Central memory CD8-positive, alpha-beta T cell (primary cell): ENCODE data around the gene IPO11.
"Not testable (repeated sequence)": the region's sequence is repeated elsewhere in the genome, so short reads cannot be mapped to it uniquely, and the experiment has no call there.

Experiments
- ATAC-seq: fragments of 150-1000 bp; cut with Tn5 transposase; replicated peaks from 2 replicates; pipeline ENCODE4 v1.10.0; 2022; ENCODE audit warnings: mild to moderate bottlenecking, moderate FRiP score, moderate number of reproducible peaks; ENCODE audit not compliant: poor library complexity, severe bottlenecking; ENCODE audit errors: extremely low read depth
- DNase-seq, 2 donors: peaks; one replicate each; pipeline ENCODE4 v3.0.0; 2021; ENCODE audit warnings: low spot score in 2 of 2
- H3K27ac Mint-ChIP-seq: one replicate; pipeline ENCODE4 v1.8.0; 2022; ENCODE audit warnings: low read depth, mild to moderate bottlenecking, moderate library complexity, mixed read lengths
- H3K27me3 Mint-ChIP-seq: one replicate; pipeline ENCODE4 v1.8.0; 2022; ENCODE audit warnings: mixed read lengths
- H3K36me3 Mint-ChIP-seq: one replicate; pipeline ENCODE4 v1.8.0; 2022; ENCODE audit warnings: mild to moderate bottlenecking, moderate library complexity, mixed read lengths; ENCODE audit not compliant: insufficient read depth
- H3K4me1 Mint-ChIP-seq: one replicate; pipeline ENCODE4 v1.8.0; 2022; ENCODE audit warnings: mixed read lengths
- H3K4me3 Mint-ChIP-seq: one replicate; pipeline ENCODE4 v1.8.0; 2022; ENCODE audit warnings: mild to moderate bottlenecking, moderate library complexity, mixed read lengths
- H3K9me3 Mint-ChIP-seq: one replicate; pipeline ENCODE4 v1.8.0; 2022; ENCODE audit warnings: mixed read lengths

Gene IPO11

DNA sequence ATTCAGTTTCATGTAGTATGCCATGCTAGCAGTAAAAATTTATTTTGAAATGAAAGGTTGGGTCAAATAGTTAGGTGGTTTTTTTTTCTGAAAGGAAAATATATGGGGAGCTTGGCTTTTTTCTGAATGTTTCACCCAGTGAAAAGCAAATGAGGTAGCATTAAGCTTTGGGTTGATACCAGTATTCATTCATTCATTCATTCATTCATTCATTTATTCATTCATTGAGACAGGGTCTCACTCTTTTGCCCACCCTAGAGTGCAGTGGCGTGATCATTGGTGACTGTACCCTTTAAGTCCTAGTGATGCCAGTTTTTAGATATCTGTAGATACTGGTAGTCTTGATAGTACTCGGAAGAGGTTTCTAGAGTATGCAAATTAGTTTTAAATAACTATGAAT is 123.7 kb downstream of the IPO11 start:
- H3K27me3 Mint-ChIP-seq = no peaks in the 10 kb centered on the region
- H3K9me3 Mint-ChIP-seq = no peaks in the 10 kb centered on the region
- peaks cover 2% of the 10 kb centered on the region for H3K36me3 Mint-ChIP-seq
- H3K4me3 Mint-ChIP-seq = no peak overlapping the region
- no peak for ATAC-seq
- H3K27ac Mint-ChIP-seq = no peak overlapping the region
- no peak for DNase-seq
- H3K4me1 Mint-ChIP-seq = peaks cover 5% of the 10 kb centered on the region

- H3K36me3 Mint-ChIP-seq = peaks cover 2% of the 10 kb centered on the region
- no peaks in the 10 kb centered on the region for H3K9me3 Mint-ChIP-seq
- ATAC-seq (no peak), DNase-seq (no peak)
- no peak overlapping the region for H3K27ac Mint-ChIP-seq
- H3K27me3 Mint-ChIP-seq = no peaks in the 10 kb centered on the region
- no peak overlapping the region for H3K4me3 Mint-ChIP-seq
- H3K4me1 Mint-ChIP-seq = peaks cover 5% of the 10 kb centered on the region
Measured at GRCh38 chr5:62536783-62537182, 124.2 kb downstream of the IPO11 start.

- peak overlapping the region; percentile 52 for H3K27ac Mint-ChIP-seq
- ATAC-seq = peak; percentile 40
Measured at GRCh38 chr5:62538017-62538942, 125.7 kb downstream of the IPO11 start.

GRCh38 chr5:62542720-62543119 is 130.2 kb downstream of the IPO11 start:
- no peak overlapping the region for H3K4me3 Mint-ChIP-seq
- no peak for DNase-seq

More at GRCh38 chr5:62538017-62538942, 125.7 kb downstream of the IPO11 start:
- peaks cover 5% of the 10 kb centered on the region for H3K4me1 Mint-ChIP-seq
- no peaks in the 10 kb centered on the region for H3K9me3 Mint-ChIP-seq
- DNase-seq = no peak
- H3K36me3 Mint-ChIP-seq = peaks cover 2% of the 10 kb centered on the region
- no peak overlapping the region for H3K4me3 Mint-ChIP-seq
- H3K27me3 Mint-ChIP-seq = no peaks in the 10 kb centered on the region

GRCh38 chr5:62547945-62548630 is 135.5 kb downstream of the IPO11 start:
- Mint-ChIP-seq H3K9me3 (no peaks in the 10 kb centered on the region), H3K27ac (peak overlapping the region; percentile 24), H3K4me1 (no peaks in the 10 kb centered on the region), H3K4me3 (no peak overlapping the region), H3K36me3 (peaks cover 16% of the 10 kb centered on the region), H3K27me3 (no peaks in the 10 kb centered on the region)
- ATAC-seq (no peak), DNase-seq (no peak)

More at GRCh38 chr5:62542720-62543119, 130.2 kb downstream of the IPO11 start:
- H3K27me3 Mint-ChIP-seq = no peaks in the 10 kb centered on the region
- H3K36me3 Mint-ChIP-seq = peaks cover 13% of the 10 kb centered on the region
- peaks cover 5% of the 10 kb centered on the region for H3K4me1 Mint-ChIP-seq
- no peak for ATAC-seq
- H3K27ac Mint-ChIP-seq = no peak overlapping the region
- no peaks in the 10 kb centered on the region for H3K9me3 Mint-ChIP-seq

DNA sequence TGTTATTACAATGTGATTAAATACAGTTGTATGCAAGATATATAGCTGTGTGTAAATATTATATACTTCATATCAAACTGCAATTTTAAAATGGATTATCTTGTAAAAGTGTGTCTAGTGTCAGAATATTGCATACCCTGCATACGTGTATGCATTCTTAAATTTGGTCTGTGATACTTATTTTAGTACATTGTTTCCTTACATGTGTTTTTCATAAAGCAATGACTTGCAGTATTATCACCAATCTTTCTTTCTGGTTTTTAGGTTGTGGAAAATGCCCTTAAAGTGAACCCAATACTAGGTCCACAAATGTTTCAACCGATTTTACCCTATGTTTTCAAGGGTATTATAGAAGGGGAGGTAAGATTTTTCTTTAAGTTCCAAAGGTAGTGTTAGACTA is 137.5 kb downstream of the IPO11 start:
- no peaks in the 10 kb centered on the region for H3K4me1 Mint-ChIP-seq
- peaks cover 11% of the 10 kb centered on the region for H3K36me3 Mint-ChIP-seq
- DNase-seq = no peak
- H3K9me3 Mint-ChIP-seq = no peaks in the 10 kb centered on the region
- no peak overlapping the region for H3K4me3 Mint-ChIP-seq
- H3K27ac Mint-ChIP-seq = no peak overlapping the region
- H3K27me3 Mint-ChIP-seq = no peaks in the 10 kb centered on the region
- no peak for ATAC-seq

DNA sequence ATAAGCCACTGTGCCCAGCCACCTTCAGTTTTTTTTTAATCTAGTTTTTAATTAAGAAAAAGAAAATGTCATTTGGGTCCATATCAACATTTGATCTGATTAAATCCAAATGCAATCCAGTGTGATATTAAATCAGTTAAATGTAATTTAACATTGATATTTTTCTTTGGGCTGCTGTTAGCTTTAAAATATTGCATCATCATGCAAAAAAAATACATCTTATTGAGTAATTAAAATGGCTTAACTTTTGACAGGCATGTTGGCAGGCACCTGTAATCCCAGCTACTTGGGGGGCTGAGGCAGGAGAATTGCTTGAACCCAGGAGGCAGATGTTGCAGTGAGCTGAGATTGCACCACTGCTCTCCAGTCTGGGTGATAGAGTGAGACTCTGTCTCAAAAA is 143.4 kb downstream of the IPO11 start:
- Mint-ChIP-seq H3K36me3 (peaks cover 9% of the 10 kb centered on the region), H3K4me1 (no peaks in the 10 kb centered on the region)
- no peak for ATAC-seq

DNA sequence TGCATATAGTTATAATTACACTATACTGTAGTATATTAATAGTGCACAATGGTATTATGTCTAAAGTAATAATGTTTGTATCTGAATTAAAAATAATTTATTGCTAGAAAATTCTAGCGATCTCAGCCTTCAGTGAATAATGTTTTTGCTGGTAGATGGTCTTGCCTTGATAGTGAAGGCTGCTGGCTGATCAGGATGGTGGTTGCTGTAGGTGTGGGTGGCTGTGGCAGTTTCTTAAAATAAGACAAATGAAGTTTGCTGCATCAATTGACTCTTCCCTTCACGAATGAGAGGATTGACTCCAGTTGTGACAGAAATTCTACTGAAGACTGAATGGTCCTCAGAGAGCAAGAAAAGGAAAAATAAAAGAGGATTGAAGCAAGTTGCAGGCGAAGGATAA is 146.4 kb downstream of the IPO11 start:
- Mint-ChIP-seq H3K27me3 (no peaks in the 10 kb centered on the region), H3K27ac (no peak overlapping the region), H3K36me3 (peaks cover 6% of the 10 kb centered on the region), H3K4me1 (no peaks in the 10 kb centered on the region), H3K9me3 (no peaks in the 10 kb centered on the region), H3K4me3 (no peak overlapping the region)
- ATAC-seq (no peak), DNase-seq (no peak)

More for the DNA sequence above, 143.4 kb downstream of the IPO11 start:
- Mint-ChIP-seq H3K27me3 (no peaks in the 10 kb centered on the region), H3K4me3 (no peak overlapping the region), H3K27ac (no peak overlapping the region), H3K9me3 (no peaks in the 10 kb centered on the region)
- no peak for DNase-seq

GRCh38 chr5:62560786-62561185 is 148.2 kb downstream of the IPO11 start:
- H3K9me3 Mint-ChIP-seq = peaks cover 6% of the 10 kb centered on the region
- no peaks in the 10 kb centered on the region for H3K27me3 Mint-ChIP-seq
- peaks cover 5% of the 10 kb centered on the region for H3K36me3 Mint-ChIP-seq
- ATAC-seq = no peak
- no peak overlapping the region for H3K27ac Mint-ChIP-seq
- H3K4me1 Mint-ChIP-seq = no peaks in the 10 kb centered on the region
- no peak for DNase-seq
- no peak overlapping the region for H3K4me3 Mint-ChIP-seq

- H3K4me3 Mint-ChIP-seq = no peak overlapping the region
- no peaks in the 10 kb centered on the region for H3K4me1 Mint-ChIP-seq
- H3K36me3 Mint-ChIP-seq = peaks cover 6% of the 10 kb centered on the region
- no peak overlapping the region for H3K27ac Mint-ChIP-seq
- no peak for ATAC-seq
- peaks cover 10% of the 10 kb centered on the region for H3K9me3 Mint-ChIP-seq
- no peaks in the 10 kb centered on the region for H3K27me3 Mint-ChIP-seq
- DNase-seq = no peak
Measured at GRCh38 chr5:62561896-62562295, 149.3 kb downstream of the IPO11 start.

DNA sequence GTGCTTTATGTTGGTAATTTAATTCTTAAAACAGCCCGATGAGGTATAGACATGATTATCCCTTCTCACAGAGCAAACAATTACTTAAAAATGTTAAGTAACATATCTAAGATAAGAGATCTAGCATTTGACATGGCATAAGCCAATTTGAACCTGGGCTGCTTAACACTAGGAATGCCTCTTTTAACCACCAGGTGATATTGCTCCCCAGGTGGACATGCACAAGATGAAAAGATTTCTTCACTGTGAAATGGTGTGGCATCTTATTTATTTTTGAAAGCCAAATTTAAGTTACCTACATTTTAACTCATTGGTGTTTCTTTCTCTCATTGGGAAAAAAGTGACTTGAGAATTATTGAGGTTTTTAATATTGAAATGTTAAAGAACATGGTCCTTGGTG is 150.3 kb downstream of the IPO11 start:
- no peaks in the 10 kb centered on the region for H3K27me3 Mint-ChIP-seq
- H3K27ac Mint-ChIP-seq = no peak overlapping the region
- H3K4me1 Mint-ChIP-seq = no peaks in the 10 kb centered on the region
- DNase-seq (no peak), ATAC-seq (no peak)
- H3K4me3 Mint-ChIP-seq = no peak overlapping the region
- H3K36me3 Mint-ChIP-seq = peaks cover 6% of the 10 kb centered on the region
- peaks cover 14% of the 10 kb centered on the region for H3K9me3 Mint-ChIP-seq

- ATAC-seq = no peak
- Mint-ChIP-seq H3K27me3 (no peaks in the 10 kb centered on the region), H3K27ac (no peak overlapping the region), H3K4me1 (no peaks in the 10 kb centered on the region), H3K36me3 (peaks cover 10% of the 10 kb centered on the region), H3K4me3 (no peak overlapping the region), H3K9me3 (peaks cover 17% of the 10 kb centered on the region)
- DNase-seq = no peak
Measured at GRCh38 chr5:62564101-62564500, 151.5 kb downstream of the IPO11 start.

DNA sequence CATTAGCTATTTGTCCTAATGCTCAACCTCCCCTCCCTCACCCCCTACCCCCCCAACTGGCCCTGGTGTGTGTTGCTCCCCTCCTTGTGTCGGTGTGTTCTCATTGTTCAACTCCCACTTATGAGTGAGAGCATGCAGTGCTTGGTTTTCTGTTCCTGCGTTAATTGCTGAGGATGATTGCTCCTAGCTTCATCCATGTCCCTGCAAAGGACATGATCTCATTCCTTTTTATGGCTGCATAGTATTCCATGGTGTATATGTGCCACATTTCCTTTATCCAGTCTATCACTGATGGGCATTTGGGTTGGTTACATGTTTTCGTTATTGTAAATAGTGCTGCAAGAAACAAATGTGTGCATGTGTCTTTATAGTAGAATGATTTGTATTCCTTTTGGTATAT is 153.2 kb downstream of the IPO11 start:
- DNase-seq, H3K36me3 Mint-ChIP-seq, H3K4me3 Mint-ChIP-seq, H3K27me3 Mint-ChIP-seq, H3K27ac Mint-ChIP-seq, ATAC-seq, H3K4me1 Mint-ChIP-seq: not testable (repeated sequence)
- H3K9me3 Mint-ChIP-seq = peaks cover 17% of the 10 kb centered on the region
